ENCODE data around the gene ITGB3.

DNA sequence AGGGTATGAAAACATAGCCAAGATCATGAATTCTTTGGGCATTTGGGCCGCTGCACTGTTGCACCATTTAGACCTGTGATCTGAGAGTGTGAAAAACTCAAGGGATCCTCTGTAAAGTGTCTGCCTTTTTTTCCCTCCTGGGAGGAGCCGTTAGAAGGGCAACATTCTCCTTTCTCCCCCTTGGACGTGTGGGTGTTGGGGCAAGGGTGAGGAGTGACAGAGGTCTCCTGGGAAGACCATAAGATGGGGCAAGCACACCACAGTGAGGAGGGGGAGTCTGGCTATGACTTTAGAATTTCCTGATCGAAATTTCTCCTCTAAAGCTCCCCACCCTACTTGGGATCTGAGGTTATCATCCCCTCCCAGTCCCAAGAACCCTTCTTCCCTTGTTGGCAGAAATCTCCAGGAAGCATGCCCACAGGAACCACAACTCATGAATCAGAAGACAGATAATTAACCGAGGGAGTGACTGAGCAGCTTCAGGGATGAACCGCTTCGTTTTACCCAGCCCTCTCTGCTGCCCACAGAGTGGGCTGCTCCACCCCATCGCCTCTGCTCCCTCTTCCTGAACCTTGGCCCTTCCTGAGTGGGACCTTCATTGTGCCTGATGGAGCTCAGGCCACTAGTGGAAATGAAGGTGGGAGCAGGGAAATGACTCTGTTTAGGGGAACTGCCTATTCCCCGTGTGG is 4.2 kb downstream of the ITGB3 start:
- TF ChIP-seq, protein P1, sequence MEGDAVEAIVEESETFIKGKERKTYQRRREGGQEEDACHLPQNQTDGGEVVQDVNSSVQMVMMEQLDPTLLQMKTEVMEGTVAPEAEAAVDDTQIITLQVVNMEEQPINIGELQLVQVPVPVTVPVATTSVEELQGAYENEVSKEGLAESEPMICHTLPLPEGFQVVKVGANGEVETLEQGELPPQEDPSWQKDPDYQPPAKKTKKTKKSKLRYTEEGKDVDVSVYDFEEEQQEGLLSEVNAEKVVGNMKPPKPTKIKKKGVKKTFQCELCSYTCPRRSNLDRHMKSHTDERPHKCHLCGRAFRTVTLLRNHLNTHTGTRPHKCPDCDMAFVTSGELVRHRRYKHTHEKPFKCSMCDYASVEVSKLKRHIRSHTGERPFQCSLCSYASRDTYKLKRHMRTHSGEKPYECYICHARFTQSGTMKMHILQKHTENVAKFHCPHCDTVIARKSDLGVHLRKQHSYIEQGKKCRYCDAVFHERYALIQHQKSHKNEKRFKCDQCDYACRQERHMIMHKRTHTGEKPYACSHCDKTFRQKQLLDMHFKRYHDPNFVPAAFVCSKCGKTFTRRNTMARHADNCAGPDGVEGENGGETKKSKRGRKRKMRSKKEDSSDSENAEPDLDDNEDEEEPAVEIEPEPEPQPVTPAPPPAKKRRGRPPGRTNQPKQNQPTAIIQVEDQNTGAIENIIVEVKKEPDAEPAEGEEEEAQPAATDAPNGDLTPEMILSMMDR (IDR thresholded peaks at IDR 0.05): no peak
- no peak for TF ChIP-seq POLR2A (IDR thresholded peaks at IDR 0.05)
